Endothelial cell of umbilical vein (primary cell): ENCODE data around the gene FBN3. TPM values are rescaled to one million over a fixed set of nuclear protein-coding genes. Genes with fewer than 3 reads are reported as not detected.

Source experiments
- BruUV-seq: library from RNA; stranded (reverse); fragments of 400-500 nt; replicated peaks from 2 replicates; lab custom pipeline; 2021; lab: Mats Ljungman, UMichigan
- CTCF ChIA-PET: fragments of 300-600, 350-600 bp; sonication (Branson Sonifier 250); formaldehyde crosslinking; loops from one replicate; lab custom pipeline; 2021; ENCODE audit warnings: antibody characterized with exemption, inconsistent platforms; lab: Charles Lee
- POLR2A ChIA-PET: fragments of 300-600, 350-600 bp; sonication (Branson Sonifier 250); formaldehyde crosslinking; loops from one replicate; lab custom pipeline; 2021; ENCODE audit warnings: antibody characterized with exemption, inconsistent platforms; lab: Charles Lee
- DNase-seq: peaks from one replicate; pipeline ENCODE4 v3.0.0-alpha.2; 2011; ENCODE audit warnings: low read depth, low spot score
- FAIRE-seq: peaks from 2 replicates; lab custom pipeline; 2011; peaks lifted over from hg19 to GRCh38; lab: Jason Lieb, UNC
- H2AFZ ChIP-seq: 2 replicates; pipeline ENCODE4 v1.6.0; 2012; ENCODE audit warnings: low read depth, low read length, control low read depth, inconsistent platforms
- H3K27ac ChIP-seq: 2 replicates; pipeline ENCODE4 v1.5.1; 2011; ENCODE audit warnings: low read depth, mild to moderate bottlenecking, control low read depth, low read length, moderate library complexity; ENCODE audit not compliant: insufficient read depth
- H3K27me3 ChIP-seq, 2 experiments: 2 replicates each; pipeline versions ENCODE4 v1.6.0 to v1.6.1; 2011; ENCODE audit warnings: low read length in 2 of 2, mixed read lengths in 1 of 2; ENCODE audit not compliant: control insufficient read depth in 2 of 2, insufficient read depth in 2 of 2
- H3K36me3 ChIP-seq, 2 experiments: 2 replicates in 1 of 2; 3 replicates in 1 of 2; pipeline ENCODE4 v1.5.1; 2011; ENCODE audit warnings: low read length in 2 of 2, mild to moderate bottlenecking in 1 of 2, moderate library complexity in 1 of 2; ENCODE audit not compliant: control insufficient read depth in 2 of 2, insufficient read depth in 2 of 2; ENCODE audit errors: extremely low read depth in 1 of 2
- H3K4me1 ChIP-seq: 3 replicates; pipeline ENCODE4 v1.5.1; 2011; ENCODE audit warnings: mild to moderate bottlenecking, low read length; ENCODE audit not compliant: control insufficient read depth, insufficient read depth; ENCODE audit errors: extremely low read depth
- H3K4me2 ChIP-seq: 2 replicates; pipeline ENCODE4 v1.6.1; 2011; ENCODE audit warnings: low read length, control low read depth, mixed read lengths; ENCODE audit not compliant: insufficient read depth
- H3K4me3 ChIP-seq, 3 experiments: fragments of 200-600 bp in 1 of 3; sonication (generic), shearing (Covaris generic) in 1 of 3; replicated peaks in 1 of 3; 2 replicates each; pipeline ENCODE4 v1.5.1; 2011 to 2016; ENCODE audit warnings: control low read depth in 3 of 3, low read length in 3 of 3, mild to moderate bottlenecking in 2 of 3, inconsistent platforms in 1 of 3, low read depth in 1 of 3, moderate library complexity in 1 of 3; ENCODE audit not compliant: insufficient read depth in 1 of 3
- H3K79me2 ChIP-seq: 2 replicates; pipeline ENCODE4 v1.6.0; 2012; ENCODE audit warnings: low read length, inconsistent platforms; ENCODE audit not compliant: control insufficient read depth, insufficient read depth
- H3K9ac ChIP-seq: replicated peaks from 2 replicates; pipeline ENCODE3; 2011; ENCODE audit warnings: low read length, control low read depth; ENCODE audit not compliant: insufficient read depth; ENCODE audit errors: extremely low read depth
- H3K9me1 ChIP-seq: replicated peaks from 3 replicates; pipeline ENCODE4 v1.6.0; 2011; ENCODE audit warnings: mild to moderate bottlenecking, low read length; ENCODE audit not compliant: control insufficient read depth, insufficient read depth; ENCODE audit errors: extremely low read depth
- H3K9me3 ChIP-seq: replicated peaks from 2 replicates; pipeline ENCODE4 v1.5.1; 2012; ENCODE audit warnings: low read length, inconsistent platforms; ENCODE audit not compliant: control insufficient read depth, insufficient read depth
- H4K20me1 ChIP-seq: replicated peaks from 2 replicates; pipeline ENCODE3; 2011; ENCODE audit warnings: mild to moderate bottlenecking, low read length; ENCODE audit not compliant: control insufficient read depth, insufficient read depth; ENCODE audit errors: extremely low read depth
- CTCF ChIP-seq, 2 donors: IDR thresholded peaks; 1 replicate in 1 of 2; 2 replicates in 1 of 2; pipeline ENCODE4 v1.5.1; 2011; ENCODE audit warnings: low read length in 2 of 2, mild to moderate bottlenecking in 2 of 2, moderate library complexity in 2 of 2, control low read depth in 1 of 2, inconsistent platforms in 1 of 2, low read depth in 1 of 2; ENCODE audit not compliant: insufficient read depth in 1 of 2; ENCODE audit errors: extremely low read depth in 1 of 2
- EZH2 ChIP-seq: IDR thresholded peaks from 2 replicates; pipeline ENCODE4 v1.6.1; 2012; ENCODE audit warnings: borderline replicate concordance, low read depth, mild to moderate bottlenecking, moderate library complexity, low read length, inconsistent platforms; ENCODE audit not compliant: severe bottlenecking
- FOS ChIP-seq: IDR thresholded peaks from 2 replicates; pipeline ENCODE4 v1.6.1; 2011; ENCODE audit warnings: mild to moderate bottlenecking, low read length, moderate library complexity, borderline replicate concordance; ENCODE audit not compliant: insufficient read depth
- GATA2 ChIP-seq: IDR thresholded peaks from 2 replicates; pipeline ENCODE4 v1.7.0; 2011; ENCODE audit warnings: low read depth, mild to moderate bottlenecking, moderate library complexity, mixed read lengths, low read length; ENCODE audit not compliant: insufficient read length, insufficient read depth
- JUN ChIP-seq: IDR thresholded peaks from 2 replicates; pipeline ENCODE4 v1.6.1; 2011; ENCODE audit warnings: borderline replicate concordance, low read depth; ENCODE audit not compliant: insufficient read length, insufficient read depth
- MAX ChIP-seq: IDR thresholded peaks from 2 replicates; pipeline ENCODE4 v1.6.1; 2011; ENCODE audit not compliant: insufficient read depth, insufficient read length
- MYC ChIP-seq: IDR thresholded peaks from one replicate; pipeline ENCODE4 v1.6.1; 2011; ENCODE audit warnings: mild to moderate bottlenecking, low read depth, low read length
- POLR2A ChIP-seq: IDR thresholded peaks from 2 replicates; pipeline ENCODE4 v1.6.1; 2012; ENCODE audit warnings: low read depth, mild to moderate bottlenecking, control low read depth, low read length
- POLR2AphosphoS5 ChIP-seq: IDR thresholded peaks from 2 replicates; pipeline ENCODE4 v1.6.1; 2012; ENCODE audit warnings: low read depth, mild to moderate bottlenecking, control low read depth, low read length, moderate library complexity; ENCODE audit not compliant: insufficient read depth
- dilution Hi-C: fragments of 300-500 bp; cut with MboI; formaldehyde crosslinking; loops from one replicate; pipeline ENCODE4 v1.15.0; 2019; ENCODE audit warnings: low sequenced_read_pairs; ENCODE audit not compliant: extremely low pct_ligation_motif_present
- intact Hi-C: fragments of 100-400 bp; cut with micrococcal nuclease; formaldehyde crosslinking; loops from one replicate; pipeline ENCODE4 v1.10.0; 2022
- polyA plus RNA-seq, 4 experiments: library from polyadenylated mRNA; depleted of rRNA in 3 of 4; stranded (reverse) in 3 of 4; unstranded in 1 of 4; fragments of >200 nt; gene quantifications; 2 replicates each; pipeline versions ENCODE4 v1.2.1 to v1.2.3, GENCODE V29; 2011 to 2012; ENCODE audit warnings: missing spikeins in 1 of 4
- total RNA-seq: library from RNA; stranded (reverse); gene quantifications from 2 replicates; pipeline ENCODE4 v1.2.3, GENCODE V29; 2021

Gene FBN3
- total and polyA plus RNA-seq, 2 donors (not counting 3 experiments of a cell fraction or from before 2014, with no cell fraction given) = not detected

GRCh38 chr19:8109890-8110662 is 39.3 kb downstream of the FBN3 start:
- intact Hi-C loops = no loop called here
- no peaks in the 10 kb centered on the region for H3K36me3 ChIP-seq
- no peaks in the 10 kb centered on the region for H3K4me1 ChIP-seq
- no peak overlapping the region for H3K4me3 ChIP-seq
- H3K4me2 ChIP-seq = no peak overlapping the region
- no peaks in the 10 kb centered on the region for H3K9me3 ChIP-seq
- DNase-seq (no peak), FAIRE-seq (no peak)
- H4K20me1 ChIP-seq = no peaks in the 10 kb centered on the region
- dilution Hi-C loops = no loop called here
- H3K9me1 ChIP-seq = no peaks in the 10 kb centered on the region
- H3K79me2 ChIP-seq = no peaks in the 10 kb centered on the region
- no peak overlapping the region for H3K9ac ChIP-seq
- H2AFZ ChIP-seq = no peak overlapping the region
- ChIA-PET CTCF (no interaction called here), POLR2A (no interaction called here)
- no TSS peak for BruUV-seq
- TF ChIP-seq POLR2A = no peak
- TF ChIP-seq MYC = no peak
- no peak for TF ChIP-seq FOS
- TF ChIP-seq POLR2AphosphoS5 = no peak
- TF ChIP-seq MAX = no peak
- no peak for TF ChIP-seq GATA2
- no peak for TF ChIP-seq JUN
- TF ChIP-seq EZH2 = no peak
- TF ChIP-seq CTCF (IDR thresholded peaks at IDR 0.05; ENCODE audit: extremely low read depth in 1 of 2, insufficient read depth in 1 of 2, low read depth in 1 of 2, low read length in 2 of 2) = no peak
- no peaks in the 10 kb centered on the region for H3K27me3 ChIP-seq
- no peak overlapping the region for H3K27ac ChIP-seq
